HG03196 (cell line): Measurements from ENCODE around the gene CDK9.

ENCODE experiments used
- ATAC-seq: cut with Tn5 transposase; IDR thresholded peaks from one replicate; pipeline ENCODE4 v1.9.1; 2021; ENCODE audit not compliant: unreplicated experiment

CDK9 gene

DNA sequence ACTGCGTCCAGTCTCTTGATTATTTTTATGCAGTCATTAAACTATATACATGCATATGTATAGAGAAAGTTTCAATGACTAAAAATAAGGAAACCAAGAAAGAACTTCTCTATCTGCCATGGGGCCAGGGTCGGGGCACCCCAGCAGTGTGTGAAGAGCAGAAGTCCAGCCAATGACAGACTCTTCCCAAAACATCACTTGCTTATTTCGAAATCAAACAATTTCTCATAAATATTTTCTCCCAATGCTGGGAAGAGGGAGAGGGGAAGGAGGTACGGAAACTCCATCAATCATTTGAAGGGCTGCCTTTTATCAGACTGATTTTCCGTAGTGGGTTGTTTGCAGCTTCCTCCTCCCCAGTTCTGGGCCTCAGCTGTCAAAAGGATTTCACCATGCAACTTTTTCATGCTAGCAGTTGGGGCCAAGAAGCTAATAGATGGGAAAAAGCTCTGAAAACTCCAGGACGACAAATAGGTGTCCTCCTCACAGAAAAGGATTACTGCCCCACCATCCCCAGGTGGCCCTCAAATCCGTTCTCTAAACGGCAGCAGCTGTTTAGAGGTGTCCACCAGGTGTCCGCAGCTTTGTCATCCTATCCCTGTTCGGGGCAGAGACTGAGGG, 16.2 kb downstream of the CDK9 start:
- no peak for ATAC-seq

DNA sequence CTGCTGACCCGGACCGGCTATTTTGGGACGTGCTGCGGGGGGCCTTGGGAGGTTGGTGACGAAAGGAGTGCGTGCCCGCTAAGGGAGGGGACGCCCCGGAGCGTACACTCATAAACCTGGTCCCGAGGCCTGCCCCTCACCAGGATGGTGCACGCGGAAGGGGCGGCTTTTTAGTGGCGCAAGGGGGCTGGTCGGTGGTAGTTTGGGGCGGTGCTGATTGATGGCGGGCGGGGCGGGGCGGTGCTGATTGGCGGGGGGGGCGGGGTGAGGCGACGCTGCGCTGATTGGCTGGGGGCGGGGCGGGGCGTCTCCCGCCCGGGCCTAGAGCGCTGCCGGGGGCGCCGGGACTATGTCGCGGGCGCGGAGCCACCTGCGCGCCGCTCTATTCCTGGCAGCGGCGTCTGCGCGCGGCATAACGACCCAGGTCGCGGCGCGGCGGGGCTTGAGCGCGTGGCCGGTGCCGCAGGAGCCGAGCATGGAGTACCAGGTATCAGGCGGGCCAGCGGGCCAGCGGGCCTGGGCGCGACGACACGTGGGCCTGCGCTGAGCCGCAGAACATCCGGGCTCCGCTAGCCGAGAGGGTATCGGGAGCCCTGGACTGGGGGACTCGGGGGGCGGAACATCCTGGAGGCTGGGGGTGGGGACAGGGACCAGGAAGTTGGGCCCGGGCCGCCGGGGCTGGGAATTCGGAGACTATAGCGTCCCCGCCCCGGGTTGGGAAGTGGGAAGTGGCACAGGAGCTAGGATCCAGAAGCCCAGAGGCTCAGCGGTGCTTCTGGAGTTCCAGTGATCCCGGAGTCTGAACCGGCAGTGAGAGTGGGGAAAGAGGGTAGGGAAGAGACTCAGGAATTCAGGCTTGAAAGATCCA, 17.0 kb downstream of the CDK9 start, which contains the start of gene FPGS:
FPGS (plus strand) TSS at position 307 of the 868 bp plus-strand sequence; CDS start at position 350, 43 bp downstream.
- peak; percentile 74 for ATAC-seq

DNA sequence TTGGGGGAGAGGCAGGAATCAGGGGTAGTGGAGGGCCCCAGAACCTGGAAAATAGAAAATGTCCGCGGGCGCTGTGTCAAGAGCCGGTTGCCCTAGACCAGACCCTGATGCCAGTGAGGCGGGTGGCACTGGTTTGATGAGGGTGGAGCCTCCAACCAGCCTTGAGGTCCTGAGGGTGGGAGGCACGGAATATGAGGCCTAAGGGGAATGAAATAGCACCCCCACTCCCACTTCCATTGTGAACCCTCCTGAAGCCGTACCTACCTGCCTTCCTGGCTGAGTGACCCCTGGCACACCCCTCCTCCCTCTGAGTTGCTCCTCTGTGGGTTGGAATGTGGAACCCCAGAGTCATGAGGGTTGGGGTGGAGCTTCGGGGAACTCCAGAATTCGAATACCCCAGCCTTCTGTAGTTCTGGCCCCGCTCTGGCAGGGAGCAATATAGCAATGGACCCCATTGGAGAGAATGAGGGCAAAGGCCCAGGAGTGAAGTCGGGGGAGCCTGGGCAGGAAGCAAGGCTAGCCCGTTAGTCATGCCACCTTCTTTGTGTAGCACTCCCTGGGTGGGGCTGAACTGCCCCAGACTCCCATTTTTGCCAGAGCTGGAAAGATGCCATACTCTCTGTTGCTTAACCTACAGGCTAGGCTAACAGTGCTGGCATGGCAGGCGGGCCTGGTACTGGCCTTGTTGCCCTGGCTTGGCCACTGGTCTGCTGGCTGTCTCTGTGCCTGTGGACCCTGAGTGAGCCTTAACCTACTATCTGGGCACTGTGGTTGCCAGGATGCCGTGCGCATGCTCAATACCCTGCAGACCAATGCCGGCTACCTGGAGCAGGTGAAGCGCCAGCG, 17.9 kb downstream of the CDK9 start:
- no peak for ATAC-seq

DNA sequence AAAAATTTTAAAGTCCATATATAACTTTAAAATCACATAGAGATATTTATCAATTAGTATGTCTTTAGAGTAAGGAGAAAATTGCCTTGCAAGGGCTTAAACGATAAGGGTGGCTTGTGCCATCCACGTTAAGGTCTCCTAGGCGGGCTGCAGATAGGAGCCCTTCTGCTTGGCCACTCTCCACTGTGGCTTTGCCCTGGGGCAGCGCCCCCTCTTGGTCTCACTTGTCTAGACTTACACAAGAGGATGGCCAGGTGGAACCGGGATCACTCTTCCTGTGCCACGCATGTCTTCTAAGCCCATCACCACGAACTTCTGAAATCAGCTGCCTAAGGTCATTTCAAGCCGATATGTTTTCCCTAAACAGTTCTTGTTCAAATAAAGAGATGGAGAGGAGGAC, 19.8 kb downstream of the CDK9 start:
- no peak for ATAC-seq

DNA sequence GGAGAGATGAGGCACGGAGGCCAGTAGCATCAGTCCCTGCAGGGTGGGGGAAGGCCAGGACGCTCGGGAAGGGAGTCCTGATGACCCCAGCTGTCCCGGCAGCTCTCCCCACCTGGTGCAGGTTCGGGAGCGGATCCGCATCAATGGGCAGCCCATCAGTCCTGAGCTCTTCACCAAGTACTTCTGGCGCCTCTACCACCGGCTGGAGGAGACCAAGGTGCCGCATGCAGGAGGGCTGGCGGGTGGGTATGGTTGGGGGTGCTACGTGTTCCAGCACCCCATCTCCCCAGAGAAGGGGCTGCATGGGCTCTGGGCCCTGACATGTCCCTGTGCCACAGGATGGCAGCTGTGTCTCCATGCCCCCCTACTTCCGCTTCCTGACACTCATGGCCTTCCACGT, 21.0 kb downstream of the CDK9 start:
- ATAC-seq: no peak

DNA sequence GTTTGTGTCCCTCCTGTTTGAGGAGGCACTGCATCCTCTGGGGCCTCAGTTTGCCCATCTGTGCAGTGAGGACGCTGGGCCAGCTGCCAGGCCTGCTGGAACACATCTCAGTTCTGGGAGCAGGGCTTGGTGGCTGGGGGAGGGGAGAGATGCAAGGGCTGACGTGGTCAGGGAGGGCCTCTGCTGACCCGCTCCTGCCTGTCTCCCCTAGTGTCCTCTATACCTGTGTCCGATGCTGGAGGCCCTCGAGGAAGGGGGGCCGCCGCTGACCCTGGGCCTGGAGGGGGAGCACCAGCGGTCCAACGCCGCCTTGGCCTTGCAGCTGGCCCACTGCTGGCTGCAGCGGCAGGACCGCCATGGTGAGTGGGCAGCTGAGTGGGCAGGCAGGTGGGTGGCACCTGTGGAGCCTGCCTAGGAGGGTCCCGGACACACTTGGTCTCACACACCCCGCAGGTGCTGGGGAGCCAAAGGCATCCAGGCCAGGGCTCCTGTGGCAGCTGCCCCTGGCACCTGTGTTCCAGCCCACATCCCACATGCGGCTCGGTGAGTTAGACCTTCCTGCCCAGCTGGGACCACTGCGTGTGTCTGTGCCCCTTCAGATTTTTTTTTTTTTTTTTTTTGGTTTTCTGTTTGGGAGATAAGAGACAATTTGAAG, 22.6 kb downstream of the CDK9 start:
- no peak for ATAC-seq

DNA sequence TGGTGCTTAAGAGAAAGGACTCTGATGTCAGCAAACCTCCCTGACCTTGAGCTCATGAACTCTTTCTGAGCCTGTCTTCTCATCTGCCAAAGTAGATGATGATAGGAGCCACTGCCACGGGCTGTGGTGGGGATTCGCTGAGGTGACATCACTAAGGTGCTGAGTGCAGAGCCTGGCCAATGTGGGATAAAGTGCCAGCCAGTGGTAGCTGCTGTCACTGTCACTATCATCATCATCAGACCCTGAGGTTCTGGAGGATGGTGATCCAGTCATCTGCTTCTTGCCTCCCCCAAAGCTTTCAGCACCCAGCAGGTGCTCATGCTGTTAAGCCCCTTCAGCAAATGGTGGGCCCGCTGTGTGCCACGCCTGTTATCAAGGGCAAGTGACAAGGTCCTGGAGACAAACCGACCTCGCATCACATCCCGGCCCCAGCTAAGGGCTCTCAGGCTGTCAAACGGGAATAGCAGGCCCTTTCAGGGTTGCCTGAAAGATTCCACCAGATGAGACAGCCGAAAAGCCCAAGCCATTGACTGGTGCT, 23.2 kb downstream of the CDK9 start:
- no peak for ATAC-seq

DNA sequence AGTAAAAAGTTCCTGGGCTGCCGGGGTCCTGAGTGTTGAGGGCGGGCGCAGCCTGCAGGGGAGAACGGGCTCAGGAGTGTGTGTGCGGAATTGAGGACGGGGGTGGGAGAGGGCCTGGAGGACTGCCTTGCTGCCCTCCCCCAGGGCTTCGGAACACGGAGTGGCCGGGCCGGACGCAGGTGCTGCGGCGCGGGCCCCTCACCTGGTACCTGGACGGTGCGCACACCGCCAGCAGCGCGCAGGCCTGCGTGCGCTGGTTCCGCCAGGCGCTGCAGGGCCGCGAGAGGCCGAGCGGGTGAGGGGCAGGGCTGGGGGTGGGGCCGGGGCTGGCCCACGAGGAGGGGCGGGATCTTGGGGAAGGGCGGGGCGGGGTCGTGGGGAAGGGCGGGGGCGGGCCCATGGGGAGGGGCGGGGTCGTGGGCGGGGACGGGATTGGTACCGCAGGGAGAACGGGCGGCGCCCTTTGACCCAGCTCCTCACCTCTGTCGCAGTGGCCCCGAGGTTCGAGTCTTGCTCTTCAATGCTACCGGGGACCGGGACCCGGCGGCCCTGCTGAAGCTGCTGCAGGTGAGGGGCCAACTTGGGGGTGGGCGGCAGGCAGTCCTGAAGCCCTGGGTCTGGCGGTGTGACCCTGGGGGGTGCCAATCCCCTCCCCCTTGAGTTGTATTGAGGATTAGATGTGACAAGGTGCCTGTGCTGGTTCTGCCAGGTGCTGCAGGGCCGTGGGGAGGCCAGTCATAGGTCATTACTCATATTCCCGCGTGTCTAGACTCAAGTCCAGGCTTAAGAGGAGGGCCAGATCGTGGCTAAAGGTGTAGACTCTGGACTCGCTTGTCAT, 23.9 kb downstream of the CDK9 start:
- no peak for ATAC-seq

DNA sequence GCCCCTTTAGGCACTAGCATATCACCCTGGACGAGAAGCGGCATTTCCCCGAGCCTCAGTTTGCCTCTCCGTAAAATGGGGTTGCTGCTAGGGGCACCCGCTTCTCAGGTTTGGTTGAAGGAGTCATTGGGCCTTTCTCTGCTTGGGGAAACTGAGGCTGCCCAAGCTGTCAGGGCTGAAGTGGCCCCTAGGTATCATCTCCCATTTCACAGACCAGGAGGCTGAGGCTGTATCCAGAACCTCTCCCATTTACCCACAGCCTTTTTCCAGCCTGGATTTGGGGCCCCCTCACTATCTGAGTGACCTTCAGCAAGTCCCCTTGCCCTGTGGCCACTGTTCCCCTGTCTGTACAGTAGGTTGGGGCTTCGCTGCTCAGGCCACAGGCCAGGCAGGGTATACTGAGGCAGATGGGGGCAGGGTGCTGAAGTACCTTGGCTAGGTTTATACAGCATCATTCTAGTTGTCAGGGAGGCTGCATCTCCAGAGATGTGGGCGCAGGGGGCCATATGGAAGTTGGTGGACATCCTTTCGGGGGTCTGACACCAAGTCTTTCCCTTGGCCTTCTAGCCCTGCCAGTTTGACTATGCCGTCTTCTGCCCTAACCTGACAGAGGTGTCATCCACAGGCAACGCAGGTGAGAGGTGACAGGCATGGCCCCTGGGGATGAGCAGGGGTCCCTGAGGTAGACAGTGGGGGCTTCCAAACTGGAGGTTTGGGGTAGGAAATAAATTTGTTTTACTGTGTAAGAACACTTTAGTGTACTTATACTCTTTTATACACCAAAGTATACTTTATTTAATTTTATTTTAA, 24.7 kb downstream of the CDK9 start:
- ATAC-seq: no peak

DNA sequence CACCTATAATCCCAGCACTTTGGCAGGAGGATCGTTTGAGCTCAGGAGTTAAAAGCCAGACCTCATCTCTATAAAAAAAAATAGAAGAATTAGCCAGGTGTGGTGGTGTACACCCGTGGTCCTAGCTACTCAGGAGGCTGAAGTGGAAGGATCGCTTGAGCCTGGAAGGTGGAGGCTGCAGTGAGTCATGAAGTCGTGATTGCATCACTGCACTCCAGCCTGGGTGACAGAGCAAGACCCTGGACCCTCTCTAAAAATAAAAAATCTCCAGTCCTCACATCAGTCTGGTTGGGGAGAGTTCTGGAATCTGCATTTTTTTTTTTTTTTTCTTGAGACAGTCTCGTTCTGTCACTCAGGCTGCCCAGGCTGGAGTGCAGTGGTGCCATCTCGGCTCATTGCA, 26.2 kb downstream of the CDK9 start:
- ATAC-seq: no peak

DNA sequence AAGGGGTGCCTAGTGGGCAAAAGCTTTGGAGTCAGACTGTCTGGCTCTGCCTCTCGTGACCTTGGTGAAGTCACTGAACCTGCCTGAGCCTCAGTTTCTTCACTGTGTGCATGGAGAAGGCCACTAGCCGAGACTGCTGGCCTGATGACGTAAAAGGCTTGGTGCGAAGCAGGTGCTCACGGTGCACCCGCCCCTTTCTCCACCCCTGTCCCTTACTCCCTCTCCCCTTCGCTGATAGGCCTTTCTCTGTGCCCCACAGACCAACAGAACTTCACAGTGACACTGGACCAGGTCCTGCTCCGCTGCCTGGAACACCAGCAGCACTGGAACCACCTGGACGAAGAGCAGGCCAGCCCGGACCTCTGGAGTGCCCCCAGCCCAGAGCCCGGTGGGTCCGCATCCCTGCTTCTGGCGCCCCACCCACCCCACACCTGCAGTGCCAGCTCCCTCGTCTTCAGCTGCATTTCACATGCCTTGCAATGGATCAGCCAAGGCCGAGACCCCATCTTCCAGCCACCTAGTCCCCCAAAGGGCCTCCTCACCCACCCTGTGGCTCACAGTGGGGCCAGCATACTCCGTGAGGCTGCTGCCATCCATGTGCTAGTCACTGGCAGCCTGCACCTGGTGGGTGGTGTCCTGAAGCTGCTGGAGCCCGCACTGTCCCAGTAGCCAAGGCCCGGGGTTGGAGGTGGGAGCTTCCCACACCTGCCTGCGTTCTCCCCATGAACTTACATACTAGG, 27.3 kb downstream of the CDK9 start:
- ATAC-seq: no peak

DNA sequence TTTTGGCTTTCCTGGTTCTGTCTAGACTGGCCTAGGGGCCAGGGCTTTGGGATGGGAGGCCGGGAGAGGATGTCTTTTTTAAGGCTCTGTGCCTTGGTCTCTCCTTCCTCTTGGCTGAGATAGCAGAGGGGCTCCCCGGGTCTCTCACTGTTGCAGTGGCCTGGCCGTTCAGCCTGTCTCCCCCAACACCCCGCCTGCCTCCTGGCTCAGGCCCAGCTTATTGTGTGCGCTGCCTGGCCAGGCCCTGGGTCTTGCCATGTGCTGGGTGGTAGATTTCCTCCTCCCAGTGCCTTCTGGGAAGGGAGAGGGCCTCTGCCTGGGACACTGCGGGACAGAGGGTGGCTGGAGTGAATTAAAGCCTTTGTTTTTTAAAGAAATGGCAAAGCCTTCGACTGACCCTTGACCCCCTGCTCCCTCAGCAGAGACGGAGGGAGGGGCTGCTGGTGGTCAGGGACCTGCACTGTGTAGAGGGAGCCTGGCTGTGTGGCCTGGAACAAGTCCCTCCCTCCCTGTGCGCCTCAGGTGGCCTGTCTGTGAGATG, 27.9 kb downstream of the CDK9 start:
- no peak for ATAC-seq

DNA sequence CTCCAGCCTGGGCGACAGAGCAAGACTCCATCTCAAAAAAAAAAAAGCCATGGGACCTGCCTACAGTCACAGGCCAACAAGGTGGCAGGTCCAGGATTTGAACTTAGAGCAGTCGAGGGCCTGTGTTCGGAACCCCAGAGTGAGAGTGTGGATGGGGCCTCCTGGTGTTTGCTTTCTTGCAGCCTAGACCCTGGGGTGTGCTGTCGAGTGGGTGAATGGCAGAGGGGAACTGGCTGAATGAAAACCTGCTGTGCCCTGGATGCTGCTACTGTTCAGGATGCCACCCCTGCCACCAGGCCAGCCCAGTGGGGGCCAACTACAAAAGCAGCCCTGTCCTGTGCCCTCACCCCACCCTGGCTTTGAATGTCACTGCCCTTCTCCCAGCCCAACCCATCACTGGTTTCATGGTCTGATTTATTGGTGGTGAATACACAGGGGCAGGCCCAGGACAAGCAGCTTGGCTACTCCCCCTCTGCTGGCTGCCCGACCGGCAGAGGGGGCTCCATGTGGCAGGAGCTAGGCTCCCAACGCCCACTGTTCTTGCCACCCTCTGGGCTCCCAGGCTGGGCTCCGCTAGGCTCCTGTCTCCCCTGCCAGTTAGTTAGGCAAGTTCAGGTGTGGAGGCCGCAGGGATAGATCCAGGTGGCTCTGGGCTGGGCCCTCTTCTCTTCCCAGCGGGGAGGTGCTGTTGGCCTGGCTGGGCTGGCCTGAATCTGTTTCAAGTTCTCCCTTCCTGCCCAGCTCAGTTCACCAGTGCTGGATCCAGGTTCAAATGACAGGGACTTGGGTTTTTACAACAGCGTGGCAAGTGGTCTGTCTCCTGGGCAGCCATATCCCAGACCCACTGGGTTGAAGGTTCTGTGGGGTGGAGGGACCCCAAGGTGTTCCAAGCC, 29.0 kb downstream of the CDK9 start:
- no peak for ATAC-seq

DNA sequence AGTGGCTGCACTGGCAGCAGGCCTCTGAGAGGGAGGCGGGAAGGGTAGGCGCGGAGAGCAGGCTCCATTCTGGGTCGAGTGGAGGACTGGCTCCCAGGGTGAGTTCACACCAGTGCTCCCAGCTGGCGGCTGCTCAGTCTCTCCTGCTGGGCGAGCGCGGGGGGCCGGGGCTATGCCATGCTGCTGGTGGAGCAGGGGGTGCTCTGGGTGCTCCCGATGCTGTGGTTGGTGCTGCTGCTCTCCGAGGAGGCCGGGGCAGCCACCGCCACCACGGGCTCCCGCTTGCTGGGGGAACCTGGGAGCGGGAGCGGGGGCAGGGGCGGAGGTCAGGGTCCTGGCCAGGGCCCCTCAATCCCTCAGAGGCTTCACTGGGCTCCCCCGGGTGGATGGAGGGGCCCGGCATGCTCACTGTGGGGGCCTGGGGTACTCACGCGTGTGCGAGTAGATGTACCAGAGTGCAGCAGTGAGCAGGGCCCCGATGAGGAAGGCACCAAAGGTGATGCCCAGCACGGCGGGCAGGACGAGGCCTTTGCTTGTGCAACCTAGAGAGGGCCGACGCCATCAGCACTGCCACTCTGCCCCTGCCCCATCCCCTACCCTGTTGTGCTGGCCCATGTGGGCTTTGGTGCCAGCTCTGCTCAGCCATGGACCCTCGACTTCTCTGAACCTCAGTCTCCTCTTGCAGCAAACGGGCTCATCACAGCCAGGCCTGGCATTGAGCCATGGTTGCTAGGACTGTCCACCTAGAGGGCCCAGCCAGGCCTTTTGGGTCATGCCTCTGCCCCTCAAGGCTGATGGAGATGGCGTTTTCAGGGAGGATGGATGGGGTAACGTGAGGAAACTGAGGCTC, 29.9 kb downstream of the CDK9 start:
- no peak for ATAC-seq

DNA sequence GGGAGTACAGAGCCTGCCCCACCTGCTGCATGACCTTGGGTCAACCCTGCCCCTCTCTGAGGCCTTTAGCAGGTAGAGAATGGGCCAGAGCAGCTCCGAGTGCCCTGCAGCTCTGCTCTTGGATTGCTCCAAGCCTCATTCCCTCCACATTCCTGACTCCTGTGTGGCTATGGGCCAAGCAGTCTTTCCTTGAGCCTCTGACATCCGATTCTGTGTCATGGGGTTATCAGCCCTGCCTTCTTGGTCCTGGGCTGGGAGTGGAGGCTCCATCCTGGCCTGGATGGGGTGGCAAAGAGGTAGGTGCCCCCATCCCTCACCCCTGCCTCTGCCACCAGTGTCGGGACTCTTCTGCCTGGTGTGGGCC, 30.5 kb downstream of the CDK9 start:
- ATAC-seq: no peak

DNA sequence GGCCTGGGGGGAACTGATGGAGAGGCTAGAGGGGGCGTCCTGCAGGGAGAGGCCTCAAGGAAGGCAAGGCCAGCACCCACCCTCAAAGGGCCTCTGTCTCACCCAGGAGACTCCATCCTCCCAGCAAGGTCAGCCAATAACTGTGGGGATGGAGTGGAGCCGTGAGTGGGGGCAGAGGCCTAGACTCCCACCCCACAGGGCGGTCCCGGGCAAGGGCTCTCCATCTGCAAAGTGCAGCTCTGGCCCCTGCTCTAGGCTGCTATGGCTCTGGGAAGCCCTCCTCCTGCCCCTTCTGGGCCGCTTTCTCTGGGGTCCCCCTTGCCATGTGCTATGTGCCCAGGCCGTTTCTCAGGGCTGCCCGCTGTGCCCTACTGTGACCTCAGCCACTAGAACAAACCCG, 30.9 kb downstream of the CDK9 start:
- no peak for ATAC-seq
